Activated CD4-positive, alpha-beta T cell treated with anti-CD3 and anti-CD28 coated beads, Interleukin-2, Interleukin-4, amounts not matched to agents 100 ng/mL and 50 ng/mL, durations not matched to agents 16 hours and 8 hours (primary cell): ENCODE results near the gene PCGF5.
"Not testable (repeated sequence)": the region's sequence is repeated elsewhere in the genome, so short reads cannot be mapped to it uniquely, and the experiment has no call there.

Source experiments
- DNase-seq: peaks from one replicate; pipeline ENCODE4 v3.0.0-alpha.2; 2020; ENCODE audit warnings: low spot score

PCGF5 gene

GRCh38 chr10:91220194-91220953 lies at the start of gene PCGF5:
Gene PCGF5, plus strand, starts transcription at chr10:91220663. Its CDS starts 2,209 bp downstream, at chr10:91222872.
- DNase-seq = peak; percentile 93

- no peak for DNase-seq
Measured at GRCh38 chr10:91171485-91171884, 49.0 kb upstream of the PCGF5 start.

GRCh38 chr10:91172348-91172747 lies 48.1 kb upstream of the PCGF5 start:
- DNase-seq = no peak

- no peak for DNase-seq
Measured at GRCh38 chr10:91185239-91185875, 35.1 kb upstream of the PCGF5 start.

DNA sequence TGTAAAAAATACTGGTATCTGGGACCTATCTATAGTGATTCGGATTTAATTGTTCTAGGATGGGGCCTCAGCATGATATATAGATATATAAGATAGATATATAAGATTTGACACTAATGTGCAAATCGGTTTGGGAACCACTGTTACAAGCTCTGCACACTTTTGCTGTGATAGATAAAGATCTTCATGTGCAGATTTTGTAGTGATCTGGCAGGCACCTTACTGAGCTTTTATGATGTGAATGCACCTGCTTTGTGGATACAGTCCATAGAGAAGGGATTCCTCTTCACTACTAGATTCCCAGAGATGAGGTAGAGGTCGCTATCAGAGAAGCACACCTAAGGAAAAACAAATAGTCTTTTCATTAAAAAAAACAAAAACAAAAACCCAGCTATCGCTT lies 33.3 kb upstream of the PCGF5 start:
- no peak for DNase-seq

DNA sequence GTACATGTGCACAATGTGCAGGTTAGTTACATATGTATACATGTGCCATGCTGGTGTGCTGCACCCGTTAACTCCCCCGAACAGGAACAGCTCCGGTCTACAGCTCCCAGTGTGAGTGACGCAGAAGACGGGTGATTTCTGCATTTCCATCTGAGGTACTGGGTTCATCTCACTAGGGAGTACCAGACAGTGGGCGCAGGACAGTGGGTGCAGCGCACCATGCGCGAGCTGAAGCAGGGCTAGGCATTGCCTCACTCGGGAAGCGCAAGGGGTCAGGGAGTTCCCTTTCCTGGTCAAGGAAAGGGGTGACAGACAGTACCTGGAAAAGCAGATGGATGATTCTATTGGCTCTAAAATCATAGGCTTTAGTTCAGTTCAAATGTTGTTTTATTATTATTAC lies 32.5 kb upstream of the PCGF5 start:
- not testable (repeated sequence) for DNase-seq

GRCh38 chr10:91188889-91189288 lies 31.6 kb upstream of the PCGF5 start:
- DNase-seq = no peak

DNA sequence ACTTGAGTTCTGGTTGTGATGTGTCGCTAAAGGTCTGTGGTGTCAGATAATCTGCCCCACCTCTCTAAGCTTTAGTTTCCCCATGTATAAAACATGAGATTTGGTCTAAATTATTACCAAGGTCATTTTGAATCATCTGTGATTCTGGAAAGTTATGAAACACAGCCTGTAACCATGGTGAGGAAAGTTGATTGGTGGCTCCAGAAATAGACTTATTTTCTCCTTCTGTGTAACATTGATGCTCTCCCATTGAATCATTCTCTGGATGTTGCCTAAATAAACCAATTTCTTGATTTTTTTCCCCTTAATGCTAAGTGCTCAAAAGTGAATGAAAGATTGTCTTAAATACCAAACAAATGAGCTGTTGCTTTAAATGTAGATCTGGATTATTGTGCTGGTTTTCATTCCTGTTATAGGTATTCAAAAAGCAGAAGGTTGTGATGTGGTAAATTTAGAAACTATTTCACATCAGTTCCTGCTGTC lies 30.0 kb upstream of the PCGF5 start:
- no peak for DNase-seq

GRCh38 chr10:91190876-91191583 lies 29.4 kb upstream of the PCGF5 start:
- peak; percentile 36 for DNase-seq

- DNase-seq = no peak
Measured at GRCh38 chr10:91191584-91191919, 28.9 kb upstream of the PCGF5 start.

DNA sequence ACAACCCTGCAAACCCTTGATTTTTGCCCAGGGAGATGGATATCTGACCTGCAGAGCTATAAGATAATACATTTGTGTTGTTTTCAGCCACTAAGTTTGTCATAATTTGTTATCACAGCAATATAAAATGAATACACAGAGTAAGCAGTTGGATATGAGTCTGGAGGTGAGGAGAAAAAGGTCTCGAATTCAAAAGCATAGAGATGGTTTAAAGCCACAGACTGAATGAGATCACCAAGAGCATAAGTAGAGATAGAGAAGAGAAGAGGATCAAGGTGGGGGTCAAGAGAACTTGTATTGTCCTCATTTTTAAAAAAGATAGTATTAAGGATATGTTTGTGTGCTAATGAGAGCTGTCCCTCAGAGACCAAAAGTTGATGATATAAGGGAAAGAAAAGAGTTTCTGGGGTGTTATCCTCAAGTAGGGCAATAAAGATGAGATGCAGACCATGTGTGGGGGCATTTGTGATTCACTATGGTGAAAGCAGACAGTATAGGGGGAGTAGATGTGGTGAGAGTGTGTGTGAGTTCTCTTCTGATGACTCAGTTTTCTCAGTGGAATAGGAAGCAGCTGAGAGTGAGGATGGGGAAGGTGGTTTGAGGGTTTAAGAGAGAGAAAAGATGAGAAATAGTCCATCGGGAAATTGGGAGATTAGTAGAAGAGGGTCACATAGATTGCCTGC lies 25.8 kb upstream of the PCGF5 start:
- peak; percentile 17 for DNase-seq

DNA sequence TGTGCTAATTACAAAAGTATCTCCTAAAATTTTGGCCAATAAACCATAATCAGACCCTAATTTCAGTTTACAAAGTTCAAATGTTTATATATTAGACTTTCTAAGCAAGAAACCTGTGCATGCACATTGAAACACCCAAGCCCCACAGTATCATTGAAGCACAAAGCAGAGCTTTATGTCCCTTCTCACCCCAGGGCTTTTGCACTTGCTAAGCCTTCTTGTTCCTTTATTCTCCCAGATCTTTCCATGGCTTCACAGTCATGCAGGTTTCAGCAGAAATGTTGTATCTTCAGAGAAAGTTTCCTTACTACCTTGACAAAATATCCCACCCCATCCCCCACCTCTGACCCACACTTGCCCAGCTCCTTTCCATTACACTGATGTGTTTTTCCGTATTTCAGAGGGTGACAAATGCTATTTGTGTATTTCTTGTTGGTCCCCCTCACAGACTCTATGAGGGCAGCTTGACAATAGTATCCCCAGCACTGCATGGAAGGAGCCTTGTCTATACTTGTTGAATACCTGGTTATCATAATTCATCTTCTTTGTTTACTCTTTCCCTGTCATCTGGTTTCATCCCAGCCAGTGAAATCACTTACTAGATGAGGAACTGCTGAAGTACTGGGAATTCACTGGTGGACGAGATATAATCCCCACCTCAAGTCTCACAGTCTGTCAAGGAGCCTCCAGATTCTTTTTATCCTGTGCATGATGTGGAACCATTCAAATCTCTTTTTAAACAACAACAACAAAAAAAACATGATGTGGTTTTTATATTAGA lies 24.0 kb upstream of the PCGF5 start:
- no peak for DNase-seq

DNA sequence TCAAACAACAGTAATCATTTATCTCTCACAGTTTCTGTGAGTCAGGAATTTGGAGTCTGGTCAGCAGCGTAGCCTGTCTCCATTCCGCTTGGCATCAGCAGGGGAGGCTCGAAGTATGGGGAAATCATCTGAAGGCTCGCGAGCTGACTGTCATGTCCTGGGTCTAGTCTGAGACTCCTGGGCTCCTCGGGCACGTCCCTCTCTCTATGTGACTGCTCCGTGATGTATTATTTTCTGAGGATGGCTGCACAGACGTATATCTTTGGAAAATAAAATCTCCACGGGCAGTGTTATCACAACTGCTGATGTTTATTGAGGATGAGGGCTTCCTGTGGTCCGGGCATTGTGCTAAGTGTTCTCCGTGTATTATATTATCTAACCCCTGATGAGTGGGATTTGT lies 23.3 kb upstream of the PCGF5 start:
- no peak for DNase-seq

DNA sequence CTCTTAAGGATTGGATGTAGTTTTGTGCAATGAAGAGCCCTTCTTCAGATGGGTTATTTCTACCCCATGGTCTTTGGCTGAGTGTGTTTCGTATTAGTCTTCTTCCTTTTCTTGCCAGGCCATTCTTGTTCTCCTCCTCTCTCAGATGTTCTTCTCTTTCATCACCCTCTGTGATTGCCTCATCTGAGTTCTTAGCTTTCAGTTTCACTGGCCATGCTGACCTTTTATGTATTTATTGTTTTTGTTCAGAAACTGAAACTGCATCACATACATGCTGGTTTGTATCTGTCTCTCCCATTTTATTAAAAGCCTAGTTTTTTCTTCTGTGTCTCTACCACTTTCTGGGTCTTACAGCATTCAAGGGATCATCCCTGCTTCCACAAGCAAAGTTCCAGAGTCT lies 21.7 kb upstream of the PCGF5 start:
- DNase-seq = peak; percentile 57

DNA sequence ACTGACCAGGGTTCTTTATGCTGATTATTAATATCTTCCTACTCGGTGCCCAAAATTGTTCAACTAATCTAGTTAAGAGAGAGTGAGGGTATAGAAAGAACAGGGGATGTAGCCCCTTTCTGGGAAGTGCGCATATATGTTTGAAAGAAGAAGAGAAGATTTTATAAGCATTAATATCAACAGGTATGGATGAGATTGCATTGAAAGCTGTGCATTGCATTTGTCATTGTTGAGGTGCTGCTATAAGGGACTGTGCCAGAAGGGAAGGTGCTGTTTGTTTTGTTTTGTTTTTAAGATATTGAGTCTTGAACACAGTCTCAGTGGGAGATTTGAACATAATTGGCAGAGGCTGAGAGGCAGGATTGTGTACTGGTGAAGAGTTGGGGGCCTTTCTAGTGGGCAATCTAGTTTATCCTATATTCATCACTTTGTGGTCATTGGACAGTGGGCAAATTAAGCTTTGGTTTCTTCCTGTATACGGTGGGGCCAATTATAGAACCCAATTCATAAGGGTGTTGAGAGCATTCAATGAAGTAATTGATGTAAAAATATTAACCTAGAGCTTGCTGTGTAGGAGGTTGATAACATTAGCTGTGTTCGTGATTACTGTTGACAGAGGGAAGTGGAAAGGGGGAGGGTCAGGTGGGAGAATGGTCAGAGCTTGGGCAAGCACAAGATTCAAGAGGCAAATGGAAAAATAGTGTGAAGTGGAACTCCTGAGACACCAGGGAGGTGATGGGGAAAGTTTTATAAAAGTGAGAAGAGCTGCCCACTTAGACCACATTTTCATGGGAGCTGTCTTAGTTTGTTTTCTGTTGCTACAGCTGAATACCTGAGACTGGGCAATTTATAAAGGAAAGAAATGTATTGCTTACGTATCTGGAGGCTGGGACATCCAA lies 19.9 kb upstream of the PCGF5 start:
- no peak for DNase-seq

DNA sequence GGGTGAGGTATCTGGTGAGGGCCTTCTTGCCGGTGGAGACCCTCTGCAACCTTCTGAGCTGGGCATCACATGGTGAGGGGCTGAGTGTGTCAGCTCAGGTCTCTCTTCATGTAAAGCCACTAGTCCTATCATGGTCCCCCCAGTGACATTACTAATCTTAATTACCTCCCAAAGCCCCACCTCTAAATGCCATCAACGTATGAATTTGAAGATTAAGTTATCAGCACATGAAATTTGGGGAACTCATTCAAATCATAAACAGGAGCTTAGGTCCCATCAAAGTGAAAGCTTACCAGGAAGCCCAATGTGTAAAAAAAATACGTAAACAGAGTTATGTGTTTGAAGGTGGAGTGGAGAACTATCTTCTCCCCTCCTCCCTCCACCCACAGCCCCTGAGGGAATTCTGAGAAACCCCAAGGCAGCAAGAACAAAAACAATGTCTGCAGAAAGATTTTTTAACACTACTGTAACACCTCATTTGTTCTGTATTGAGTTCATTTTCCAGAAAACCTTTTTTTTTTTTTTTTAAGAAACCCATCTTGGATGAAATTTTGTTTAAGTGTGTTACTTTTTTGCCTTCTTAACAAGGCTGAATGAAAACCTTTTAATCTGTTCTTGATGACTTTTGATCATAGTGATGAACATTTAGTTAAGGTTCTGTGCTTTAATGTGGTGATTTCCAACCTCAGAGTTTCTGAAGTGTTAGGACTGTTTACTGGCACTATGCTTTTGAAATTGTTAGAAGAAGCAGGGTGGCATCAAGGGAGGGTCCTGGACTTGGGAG lies 19.1 kb upstream of the PCGF5 start:
- peak; percentile 59 for DNase-seq

- peak; percentile 18 for DNase-seq
Measured at GRCh38 chr10:91206427-91206826, 14.0 kb upstream of the PCGF5 start.

GRCh38 chr10:91206837-91207474 lies 13.5 kb upstream of the PCGF5 start:
- peak; percentile 49 for DNase-seq

DNA sequence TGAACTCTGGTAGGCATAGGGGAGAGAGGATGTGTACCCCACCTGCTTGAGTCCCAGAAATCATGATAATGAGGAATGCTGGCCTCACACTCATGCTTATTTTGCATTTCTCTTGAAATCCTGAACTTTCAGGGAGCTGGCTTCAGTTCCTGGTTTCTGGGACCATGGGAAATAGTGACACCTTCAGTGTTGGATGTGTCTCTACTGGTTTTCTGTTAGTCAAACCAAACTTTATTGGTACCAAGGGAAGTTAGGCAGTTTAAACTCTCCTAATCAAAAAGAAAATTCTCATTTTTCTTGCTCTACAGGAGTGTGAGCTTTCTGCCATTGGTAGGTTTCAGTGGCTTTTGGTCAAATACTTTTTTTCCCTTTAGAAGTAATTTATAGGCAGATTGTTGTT lies 11.8 kb upstream of the PCGF5 start:
- no peak for DNase-seq
